IMR-90 (cell line): Measurements from ENCODE around the gene ZBTB47.

Source experiments
- RFX5 ChIP-seq: IDR thresholded peaks from 2 replicates; pipeline ENCODE4 v1.8.0; 2012; ENCODE audit warnings: low read depth, mild to moderate bottlenecking, low read length, moderate library complexity
- TF ChIP-seq, protein P1 (sequence below): conservative IDR thresholded peaks from 2 replicates; pipeline ENCODE4 v1.5.1; 2012; ENCODE audit warnings: mild to moderate bottlenecking, low read depth, low read length, improper control_type of control experiment

DNA sequence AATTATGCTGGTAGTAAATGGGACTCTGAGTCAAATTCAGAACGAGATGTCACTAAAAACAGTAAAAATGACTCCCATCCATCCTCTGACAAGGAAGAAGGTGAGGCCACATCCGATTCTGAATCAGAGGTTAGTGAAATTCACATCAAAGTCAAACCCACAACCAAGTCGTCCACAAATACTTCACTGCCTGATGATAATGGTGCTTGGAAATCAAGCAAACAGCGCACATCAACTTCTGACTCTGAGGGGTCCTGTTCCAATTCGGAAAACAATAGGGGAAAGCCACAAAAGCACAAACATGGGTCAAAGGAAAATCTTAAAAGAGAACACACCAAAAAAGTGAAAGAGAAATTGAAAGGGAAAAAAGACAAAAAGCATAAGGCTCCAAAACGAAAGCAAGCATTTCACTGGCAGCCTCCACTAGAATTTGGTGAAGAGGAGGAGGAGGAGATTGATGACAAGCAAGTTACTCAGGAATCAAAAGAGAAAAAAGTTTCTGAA is 15.1 kb upstream of the ZBTB47 start:
- TF ChIP-seq, protein P1, sequence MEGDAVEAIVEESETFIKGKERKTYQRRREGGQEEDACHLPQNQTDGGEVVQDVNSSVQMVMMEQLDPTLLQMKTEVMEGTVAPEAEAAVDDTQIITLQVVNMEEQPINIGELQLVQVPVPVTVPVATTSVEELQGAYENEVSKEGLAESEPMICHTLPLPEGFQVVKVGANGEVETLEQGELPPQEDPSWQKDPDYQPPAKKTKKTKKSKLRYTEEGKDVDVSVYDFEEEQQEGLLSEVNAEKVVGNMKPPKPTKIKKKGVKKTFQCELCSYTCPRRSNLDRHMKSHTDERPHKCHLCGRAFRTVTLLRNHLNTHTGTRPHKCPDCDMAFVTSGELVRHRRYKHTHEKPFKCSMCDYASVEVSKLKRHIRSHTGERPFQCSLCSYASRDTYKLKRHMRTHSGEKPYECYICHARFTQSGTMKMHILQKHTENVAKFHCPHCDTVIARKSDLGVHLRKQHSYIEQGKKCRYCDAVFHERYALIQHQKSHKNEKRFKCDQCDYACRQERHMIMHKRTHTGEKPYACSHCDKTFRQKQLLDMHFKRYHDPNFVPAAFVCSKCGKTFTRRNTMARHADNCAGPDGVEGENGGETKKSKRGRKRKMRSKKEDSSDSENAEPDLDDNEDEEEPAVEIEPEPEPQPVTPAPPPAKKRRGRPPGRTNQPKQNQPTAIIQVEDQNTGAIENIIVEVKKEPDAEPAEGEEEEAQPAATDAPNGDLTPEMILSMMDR: no peak
- TF ChIP-seq RFX5: no peak
